HepG2 (cell line): ENCODE results near the gene USB1. TPM values are rescaled to one million over a fixed set of nuclear protein-coding genes. Genes with fewer than 3 reads are reported as not detected.
A peak's percentile ranks its signal among the peaks of the same experiment; 100 is the strongest.

Experiments used
- ATRX ChIP-seq: sonication (generic); formaldehyde crosslinking; IDR thresholded peaks from 2 replicates; pipeline ENCODE4 v1.4.0; 2020; ENCODE audit warnings: missing genetic modification reagents, borderline replicate concordance
- CAMTA2 ChIP-seq: sonication (generic); formaldehyde crosslinking; IDR thresholded peaks from 2 replicates; pipeline ENCODE4 v1.4.0; 2020; ENCODE audit warnings: mild to moderate bottlenecking, missing genetic modification reagents, borderline replicate concordance
- HNRNPUL1 ChIP-seq: fragments of 200-400 bp; formaldehyde crosslinking; IDR thresholded peaks from 2 replicates; pipeline ENCODE4 v1.6.1; 2017; ENCODE audit warnings: low read depth, mild to moderate bottlenecking, low read length, moderate library complexity
- IRX3 ChIP-seq: sonication (generic); formaldehyde crosslinking; IDR thresholded peaks from 2 replicates; pipeline ENCODE4 v1.8.1; 2023; ENCODE audit warnings: mild to moderate bottlenecking, low read depth, missing genetic modification reagents, borderline replicate concordance
- MAFF ChIP-seq: IDR thresholded peaks from 2 replicates; pipeline ENCODE4 v1.6.1; 2011; ENCODE audit warnings: low read depth, low read length, improper control_type of control experiment
- NR1H2 ChIP-seq: sonication (generic); formaldehyde crosslinking; IDR thresholded peaks from 2 replicates; pipeline ENCODE4 v1.8.1; 2022; ENCODE audit warnings: low read depth, missing genetic modification reagents, borderline replicate concordance
- PAF1 ChIP-seq: IDR thresholded peaks from 2 replicates; pipeline ENCODE4 v1.6.1; 2016; ENCODE audit warnings: missing genetic modification reagents, missing compliant biosample characterization
- PHF21A ChIP-seq: sonication (generic); formaldehyde crosslinking; IDR thresholded peaks from 2 replicates; pipeline ENCODE4 v1.5.0; 2020; ENCODE audit warnings: mild to moderate bottlenecking, missing genetic modification reagents
- RFX1 ChIP-seq: fragments of 450-650 bp; IDR thresholded peaks from 2 replicates; pipeline ENCODE4 v1.6.1; 2017
- SNAPC2 ChIP-seq: sonication (generic); formaldehyde crosslinking; IDR thresholded peaks from 2 replicates; pipeline ENCODE4 v1.8.1; 2022; ENCODE audit warnings: mild to moderate bottlenecking, missing genetic modification reagents
- SUZ12 ChIP-seq: fragments of 150-350 bp; IDR thresholded peaks from 2 replicates; pipeline ENCODE4 v1.6.1; 2014; ENCODE audit warnings: low read depth, low read length
- ZNF205 ChIP-seq: IDR thresholded peaks from 2 replicates; pipeline ENCODE4 v1.6.1; 2018; ENCODE audit warnings: missing biosample characterization, missing genetic modification reagents
- ZNF274 ChIP-seq: sonication (generic); formaldehyde crosslinking; IDR thresholded peaks from 2 replicates; pipeline ENCODE4 v1.5.1; 2020; ENCODE audit warnings: mild to moderate bottlenecking, missing genetic modification reagents
- ZNF496 ChIP-seq: sonication (generic); formaldehyde crosslinking; IDR thresholded peaks from 2 replicates; pipeline ENCODE4 v1.8.1; 2023; ENCODE audit warnings: mild to moderate bottlenecking, moderate library complexity, missing genetic modification reagents; ENCODE audit not compliant: insufficient replicate concordance
- ZNF589 ChIP-seq: sonication (generic); formaldehyde crosslinking; conservative IDR thresholded peaks from 2 replicates; pipeline ENCODE4 v1.8.0; 2022; ENCODE audit warnings: mild to moderate bottlenecking, moderate library complexity, missing genetic modification reagents
- ZNF678 ChIP-seq: sonication (generic); formaldehyde crosslinking; IDR thresholded peaks from 2 replicates; pipeline ENCODE4 v1.4.0; 2020; ENCODE audit warnings: mild to moderate bottlenecking, missing genetic modification reagents
- ZNF776 ChIP-seq: sonication (generic); formaldehyde crosslinking; IDR thresholded peaks from 2 replicates; pipeline ENCODE4 v1.4.0; 2020; ENCODE audit warnings: mild to moderate bottlenecking, missing genetic modification reagents
- ZNF777 ChIP-seq: sonication (generic); formaldehyde crosslinking; IDR thresholded peaks from 2 replicates; pipeline ENCODE4 v1.4.0; 2020; ENCODE audit warnings: missing genetic modification reagents
- polyA plus RNA-seq, 8 experiments: library from polyadenylated mRNA; depleted of rRNA in 3 of 8; stranded (reverse) in 7 of 8; unstranded in 1 of 8; fragments of >200 nt; fragmentation: Illumina TruSeq in 4 of 8; extraction: Trizol in 4 of 8; gene quantifications; 2 replicates each; pipeline versions ENCODE4 v1.2.1 to v1.2.3, GENCODE V29; 2011 to 2016; ENCODE audit warnings: low read depth in 4 of 8, missing spikeins in 1 of 8, mixed read lengths in 1 of 8; ENCODE audit not compliant: insufficient read depth in 1 of 8
- total RNA-seq, 5 experiments: library from RNA; depleted of rRNA; stranded (reverse); fragments of >200 nt; fragmentation: Illumina TruSeq; extraction: Trizol; gene quantifications; 2 replicates each; pipeline ENCODE4 v1.2.3, GENCODE V29; 2016; ENCODE audit warnings: low read depth in 1 of 5
- TF ChIP-seq, protein P1 (sequence below): sonication (generic); formaldehyde crosslinking; IDR thresholded peaks from 2 replicates; pipeline ENCODE4 v1.4.0; 2020; ENCODE audit warnings: missing genetic modification reagents
- TF ChIP-seq, protein P2 (sequence below): sonication (generic); formaldehyde crosslinking; IDR thresholded peaks from 2 replicates; pipeline ENCODE4 v1.4.0; 2020; ENCODE audit warnings: missing genetic modification reagents, low read depth, mild to moderate bottlenecking, borderline replicate concordance
- TF ChIP-seq, protein P3 (sequence below): sonication (generic); formaldehyde crosslinking; IDR thresholded peaks from 2 replicates; pipeline ENCODE4 v1.5.0; 2020; ENCODE audit warnings: mild to moderate bottlenecking, missing genetic modification reagents, borderline replicate concordance

The USB1 gene
- total and polyA plus RNA-seq, 2 of the 13 experiments (the other 11 are each of a cell fraction or from before 2014, with no cell fraction given) = 16.7 to 65.4 TPM

DNA sequence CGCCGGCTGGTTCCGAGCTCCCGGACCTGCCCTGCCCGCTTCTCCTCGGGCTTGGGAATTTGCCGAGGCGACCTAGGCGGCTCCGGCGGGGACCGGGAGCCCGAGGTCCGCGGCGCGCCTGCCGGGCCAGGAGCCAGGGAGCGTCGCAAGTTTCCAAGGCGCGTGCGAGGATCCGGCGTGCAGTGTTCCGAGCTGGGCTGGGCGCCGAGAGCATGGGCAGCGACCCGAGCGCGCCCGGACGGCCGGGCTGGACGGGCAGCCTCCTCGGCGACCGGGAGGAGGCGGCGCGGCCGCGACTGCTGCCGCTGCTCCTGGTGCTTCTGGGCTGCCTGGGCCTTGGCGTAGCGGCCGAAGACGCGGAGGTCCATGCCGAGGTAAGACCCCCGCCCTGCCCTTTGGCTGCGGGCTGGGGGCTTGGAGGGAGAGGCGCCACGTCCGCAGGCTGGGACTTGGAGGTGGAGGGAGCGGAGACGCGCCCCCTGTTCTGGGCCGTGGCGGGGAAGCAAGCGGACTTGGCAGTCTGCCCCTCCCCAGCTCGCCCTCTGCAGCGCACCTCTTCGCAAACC, 25.0 kb downstream of the USB1 start (continued):
- TF ChIP-seq IRX3 (CRISPR knock-in tag) (0 out of 2 replicates have a peak, but pooled peaks have one; percentile 72), ZNF589 (CRISPR knock-in tag) (no peak), ZNF205 (CRISPR knock-in tag) (no peak), ZNF496 (no peak), SUZ12 (no peak), PAF1 (no peak), ZNF777 (CRISPR knock-in tag) (peak; percentile 33; the same call in 1 of the 2 replicates), NR1H2 (CRISPR knock-in tag) (no peak), PHF21A (CRISPR knock-in tag) (no peak), MAFF (no peak), CAMTA2 (CRISPR knock-in tag) (0 out of 2 replicates have a peak, but pooled peaks have one; percentile 58), ATRX (CRISPR knock-in tag) (no peak), ZNF274 (CRISPR knock-in tag) (0 out of 2 replicates have a peak, but pooled peaks have one; percentile 18), ZNF678 (CRISPR knock-in tag) (no peak; the same call in 1 of the 2 replicates), RFX1 (no peak), ZNF776 (no peak; the same call in 1 of the 2 replicates), HNRNPUL1 (no peak), SNAPC2 (CRISPR knock-in tag) (no peak)
- TF ChIP-seq, protein P1, sequence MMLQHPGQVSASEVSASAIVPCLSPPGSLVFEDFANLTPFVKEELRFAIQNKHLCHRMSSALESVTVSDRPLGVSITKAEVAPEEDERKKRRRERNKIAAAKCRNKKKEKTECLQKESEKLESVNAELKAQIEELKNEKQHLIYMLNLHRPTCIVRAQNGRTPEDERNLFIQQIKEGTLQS (CRISPR knock-in tag) = peak; percentile 7; the same call in 1 of the 2 replicates
- TF ChIP-seq, protein P2, sequence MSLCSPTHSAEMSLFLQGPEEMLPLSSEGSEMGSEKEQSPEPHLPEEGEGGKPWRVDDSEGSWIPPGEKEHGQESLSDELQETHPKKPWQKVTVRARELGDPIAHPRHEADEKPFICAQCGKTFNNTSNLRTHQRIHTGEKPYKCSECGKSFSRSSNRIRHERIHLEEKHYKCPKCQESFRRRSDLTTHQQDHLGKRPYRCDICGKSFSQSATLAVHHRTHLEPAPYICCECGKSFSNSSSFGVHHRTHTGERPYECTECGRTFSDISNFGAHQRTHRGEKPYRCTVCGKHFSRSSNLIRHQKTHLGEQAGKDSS (CRISPR knock-in tag) = no peak; the same call in 1 of the 2 replicates
- TF ChIP-seq, protein P3, sequence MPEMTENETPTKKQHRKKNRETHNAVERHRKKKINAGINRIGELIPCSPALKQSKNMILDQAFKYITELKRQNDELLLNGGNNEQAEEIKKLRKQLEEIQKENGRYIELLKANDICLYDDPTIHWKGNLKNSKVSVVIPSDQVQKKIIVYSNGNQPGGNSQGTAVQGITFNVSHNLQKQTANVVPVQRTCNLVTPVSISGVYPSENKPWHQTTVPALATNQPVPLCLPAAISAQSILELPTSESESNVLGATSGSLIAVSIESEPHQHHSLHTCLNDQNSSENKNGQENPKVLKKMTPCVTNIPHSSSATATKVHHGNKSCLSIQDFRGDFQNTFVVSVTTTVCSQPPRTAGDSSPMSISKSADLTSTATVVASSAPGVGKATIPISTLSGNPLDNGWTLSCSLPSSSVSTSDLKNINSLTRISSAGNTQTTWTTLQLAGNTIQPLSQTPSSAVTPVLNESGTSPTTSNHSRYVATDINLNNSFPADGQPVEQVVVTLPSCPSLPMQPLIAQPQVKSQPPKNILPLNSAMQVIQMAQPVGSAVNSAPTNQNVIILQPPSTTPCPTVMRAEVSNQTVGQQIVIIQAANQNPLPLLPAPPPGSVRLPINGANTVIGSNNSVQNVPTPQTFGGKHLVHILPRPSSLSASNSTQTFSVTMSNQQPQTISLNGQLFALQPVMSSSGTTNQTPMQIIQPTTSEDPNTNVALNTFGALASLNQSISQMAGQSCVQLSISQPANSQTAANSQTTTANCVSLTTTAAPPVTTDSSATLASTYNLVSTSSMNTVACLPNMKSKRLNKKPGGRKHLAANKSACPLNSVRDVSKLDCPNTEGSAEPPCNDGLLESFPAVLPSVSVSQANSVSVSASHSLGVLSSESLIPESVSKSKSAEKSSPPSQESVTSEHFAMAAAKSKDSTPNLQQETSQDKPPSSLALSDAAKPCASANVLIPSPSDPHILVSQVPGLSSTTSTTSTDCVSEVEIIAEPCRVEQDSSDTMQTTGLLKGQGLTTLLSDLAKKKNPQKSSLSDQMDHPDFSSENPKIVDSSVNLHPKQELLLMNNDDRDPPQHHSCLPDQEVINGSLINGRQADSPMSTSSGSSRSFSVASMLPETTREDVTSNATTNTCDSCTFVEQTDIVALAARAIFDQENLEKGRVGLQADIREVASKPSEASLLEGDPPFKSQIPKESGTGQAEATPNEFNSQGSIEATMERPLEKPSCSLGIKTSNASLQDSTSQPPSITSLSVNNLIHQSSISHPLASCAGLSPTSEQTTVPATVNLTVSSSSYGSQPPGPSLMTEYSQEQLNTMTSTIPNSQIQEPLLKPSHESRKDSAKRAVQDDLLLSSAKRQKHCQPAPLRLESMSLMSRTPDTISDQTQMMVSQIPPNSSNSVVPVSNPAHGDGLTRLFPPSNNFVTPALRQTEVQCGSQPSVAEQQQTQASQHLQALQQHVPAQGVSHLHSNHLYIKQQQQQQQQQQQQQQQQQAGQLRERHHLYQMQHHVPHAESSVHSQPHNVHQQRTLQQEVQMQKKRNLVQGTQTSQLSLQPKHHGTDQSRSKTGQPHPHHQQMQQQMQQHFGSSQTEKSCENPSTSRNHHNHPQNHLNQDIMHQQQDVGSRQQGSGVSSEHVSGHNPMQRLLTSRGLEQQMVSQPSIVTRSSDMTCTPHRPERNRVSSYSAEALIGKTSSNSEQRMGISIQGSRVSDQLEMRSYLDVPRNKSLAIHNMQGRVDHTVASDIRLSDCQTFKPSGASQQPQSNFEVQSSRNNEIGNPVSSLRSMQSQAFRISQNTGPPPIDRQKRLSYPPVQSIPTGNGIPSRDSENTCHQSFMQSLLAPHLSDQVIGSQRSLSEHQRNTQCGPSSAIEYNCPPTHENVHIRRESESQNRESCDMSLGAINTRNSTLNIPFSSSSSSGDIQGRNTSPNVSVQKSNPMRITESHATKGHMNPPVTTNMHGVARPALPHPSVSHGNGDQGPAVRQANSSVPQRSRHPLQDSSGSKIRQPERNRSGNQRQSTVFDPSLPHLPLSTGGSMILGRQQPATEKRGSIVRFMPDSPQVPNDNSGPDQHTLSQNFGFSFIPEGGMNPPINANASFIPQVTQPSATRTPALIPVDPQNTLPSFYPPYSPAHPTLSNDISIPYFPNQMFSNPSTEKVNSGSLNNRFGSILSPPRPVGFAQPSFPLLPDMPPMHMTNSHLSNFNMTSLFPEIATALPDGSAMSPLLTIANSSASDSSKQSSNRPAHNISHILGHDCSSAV = no peak
